B cell (primary cell): ENCODE data around the gene OR52M1. TPM values are rescaled to one million over a fixed set of nuclear protein-coding genes. Genes with fewer than 3 reads are reported as not detected.

Experiments
- ATAC-seq: fragments of 200-7000 bp; cut with Tn5 transposase; one replicate; pipeline ENCODE4 v1.10.0; 2021; ENCODE audit warnings: low read depth, mild to moderate bottlenecking, moderate number of reproducible peaks, moderate library complexity
- CTCF ChIA-PET: fragments of 350-600 bp; sonication (Branson Sonifier 250); formaldehyde crosslinking; loops from one replicate; lab custom pipeline; 2021; ENCODE audit warnings: antibody characterized with exemption, inconsistent platforms; lab: Charles Lee
- POLR2A ChIA-PET: fragments of 350-600 bp; sonication (Branson Sonifier 250); formaldehyde crosslinking; loops from one replicate; lab custom pipeline; 2021; ENCODE audit warnings: antibody characterized with exemption; lab: Charles Lee
- DNase-seq: peaks from one replicate; pipeline ENCODE4 v3.0.0; 2013
- H2AFZ ChIP-seq: 2 replicates; pipeline ENCODE4 v1.6.1; 2012; ENCODE audit warnings: mild to moderate bottlenecking, low read depth, low read length; ENCODE audit not compliant: insufficient read depth, poor library complexity, severe bottlenecking
- H3K27ac ChIP-seq, 2 donors: 1 replicate in 1 of 2; 2 replicates in 1 of 2; pipeline ENCODE4 v1.5.1; 2012 to 2013; ENCODE audit warnings: low read length in 2 of 2, mild to moderate bottlenecking in 2 of 2, moderate library complexity in 1 of 2
- H3K27me3 ChIP-seq, 4 experiments: fragments of 200-600 bp in 1 of 4; sonication (generic) in 1 of 4; replicated peaks in 1 of 4; 1 replicate in 2 of 4; 2 replicates in 2 of 4; pipeline versions ENCODE4 v1.6.1 to v1.7.0; 2013 to 2016; ENCODE audit warnings: low read length in 3 of 4, mild to moderate bottlenecking in 2 of 4, mixed read lengths in 1 of 4, moderate library complexity in 1 of 4; ENCODE audit not compliant: insufficient read depth in 4 of 4, control insufficient read depth in 3 of 4; ENCODE audit errors: control extremely low read depth in 1 of 4
- H3K36me3 ChIP-seq, 2 experiments: replicated peaks in 1 of 2; 1 replicate in 1 of 2; 2 replicates in 1 of 2; pipeline versions ENCODE4 v1.6.1 to v1.7.1; 2013; ENCODE audit warnings: low read length in 1 of 2; ENCODE audit not compliant: insufficient read depth in 2 of 2, control insufficient read depth in 1 of 2; ENCODE audit errors: control extremely low read depth in 1 of 2, extremely low read depth in 1 of 2
- H3K4me1 ChIP-seq, 2 donors: fragments of 200-600 bp in 1 of 2; sonication (generic) in 1 of 2; 1 replicate in 1 of 2; 2 replicates in 1 of 2; pipeline versions ENCODE4 v1.5.1 to v1.6.1; 2013 to 2017; ENCODE audit warnings: low read length in 2 of 2; ENCODE audit not compliant: control insufficient read depth in 2 of 2, insufficient read depth in 2 of 2
- H3K4me2 ChIP-seq: replicated peaks from 2 replicates; pipeline ENCODE3; 2012; ENCODE audit warnings: mild to moderate bottlenecking, low read depth, low read length; ENCODE audit not compliant: poor library complexity, severe bottlenecking
- H3K4me3 ChIP-seq, 5 experiments: fragments of 200-600 bp in 1 of 5; sonication (generic) in 1 of 5; 1 replicate in 3 of 5; 2 replicates in 2 of 5; pipeline versions ENCODE4 v1.5.1 to v1.7.0; 2011 to 2016; ENCODE audit warnings: low read length in 4 of 5, mild to moderate bottlenecking in 4 of 5, low read depth in 2 of 5, control low read depth in 1 of 5, moderate library complexity in 1 of 5; ENCODE audit not compliant: insufficient read depth in 1 of 5; ENCODE audit errors: control extremely low read depth in 1 of 5, extremely low read depth in 1 of 5
- H3K79me2 ChIP-seq: fragments of 200-600 bp; sonication (generic); one replicate; pipeline ENCODE4 v1.6.0; 2016; ENCODE audit warnings: low read length; ENCODE audit not compliant: control insufficient read depth, insufficient read depth
- H3K9ac ChIP-seq: fragments of 200-600 bp; sonication (generic); 2 replicates; pipeline ENCODE4 v1.6.1; 2017; ENCODE audit warnings: mild to moderate bottlenecking, low read length, moderate library complexity
- H3K9me3 ChIP-seq, 3 donors: one replicate each; pipeline versions ENCODE4 v1.6.1 to v1.7.1; 2013; ENCODE audit warnings: low read length in 2 of 3; ENCODE audit not compliant: control insufficient read depth in 2 of 3, insufficient read depth in 1 of 3; ENCODE audit errors: control extremely low read depth in 1 of 3
- H4K20me1 ChIP-seq: 2 replicates; pipeline ENCODE4 v1.6.0; 2012; ENCODE audit warnings: mild to moderate bottlenecking, low read length; ENCODE audit not compliant: insufficient read depth, control insufficient read depth, poor library complexity, severe bottlenecking
- H3K27ac Mint-ChIP-seq: one replicate; pipeline ENCODE4 v1.8.0; 2021; ENCODE audit warnings: mixed read lengths
- H3K27me3 Mint-ChIP-seq: one replicate; pipeline ENCODE4 v1.8.0; 2021; ENCODE audit warnings: mixed read lengths
- H3K4me1 Mint-ChIP-seq: one replicate; pipeline ENCODE4 v1.8.0; 2021; ENCODE audit warnings: mixed read lengths
- H3K4me3 Mint-ChIP-seq: one replicate; pipeline ENCODE4 v1.8.0; 2021; ENCODE audit warnings: mixed read lengths
- H3K9me3 Mint-ChIP-seq: one replicate; pipeline ENCODE4 v1.8.0; 2022; ENCODE audit warnings: mixed read lengths; ENCODE audit not compliant: insufficient read depth
- EZH2 ChIP-seq: IDR thresholded peaks from 2 replicates; pipeline ENCODE4 v1.6.1; 2012; ENCODE audit warnings: borderline replicate concordance, low read depth, mild to moderate bottlenecking, moderate library complexity, low read length; ENCODE audit not compliant: insufficient read depth, poor library complexity, severe bottlenecking
- WGBS: methylation state at CpG from one replicate; pipeline ENCODE4 v1.1.5; 2013; ENCODE audit warnings: missing lambda C conversion rate; ENCODE audit not compliant: insufficient coverage; 5-methylcytosine and 5-hydroxymethylcytosine counted together
- intact Hi-C: fragments of 100-400 bp; cut with micrococcal nuclease; formaldehyde crosslinking; loops from one replicate; pipeline ENCODE4 v1.10.0; 2022
- polyA plus RNA-seq: library from polyadenylated mRNA; depleted of rRNA; stranded (reverse); fragments of >200 nt; gene quantifications from 2 replicates; pipeline ENCODE4 v1.2.3, GENCODE V29; 2012
- total RNA-seq, 2 donors: library from RNA; stranded (reverse); fragments of 120-200 nt in 1 of 2; gene quantifications; 1 replicate in 1 of 2; 2 replicates in 1 of 2; pipeline versions ENCODE4 v1.2.3 to v1.2.4, GENCODE V29; 2013 to 2022
- TF ChIP-seq, protein P1 (sequence below): fragments of 200-600 bp; IDR thresholded peaks from one replicate; pipeline ENCODE4 v1.8.0; 2022; ENCODE audit warnings: antibody characterized with exemption, mild to moderate bottlenecking

The OR52M1 gene
- total and polyA plus RNA-seq, 2 donors (not counting 1 experiment from before 2014, with no cell fraction given) = not detected

- no peaks in the 10 kb centered on the region for H3K79me2 ChIP-seq
- no peak overlapping the region for H3K27ac ChIP-seq
- H3K27me3 ChIP-seq = peaks cover 0 to 3% (median 0%) of the 10 kb centered on the region in 4 experiments
- no peaks in the 10 kb centered on the region for H4K20me1 ChIP-seq
- no peak overlapping the region for H2AFZ ChIP-seq
- H3K9me3 ChIP-seq = no peaks in the 10 kb centered on the region
- no peaks in the 10 kb centered on the region for H3K36me3 ChIP-seq
- no peaks in the 10 kb centered on the region for H3K4me1 ChIP-seq
- POLR2A ChIA-PET = no interaction called here
- H3K4me3 ChIP-seq = no peak overlapping the region
- intact Hi-C loops = no loop called here
- no peaks in the 10 kb centered on the region for H3K9me3 Mint-ChIP-seq
- TF ChIP-seq EZH2 = no peak
- TF ChIP-seq, protein P1, sequence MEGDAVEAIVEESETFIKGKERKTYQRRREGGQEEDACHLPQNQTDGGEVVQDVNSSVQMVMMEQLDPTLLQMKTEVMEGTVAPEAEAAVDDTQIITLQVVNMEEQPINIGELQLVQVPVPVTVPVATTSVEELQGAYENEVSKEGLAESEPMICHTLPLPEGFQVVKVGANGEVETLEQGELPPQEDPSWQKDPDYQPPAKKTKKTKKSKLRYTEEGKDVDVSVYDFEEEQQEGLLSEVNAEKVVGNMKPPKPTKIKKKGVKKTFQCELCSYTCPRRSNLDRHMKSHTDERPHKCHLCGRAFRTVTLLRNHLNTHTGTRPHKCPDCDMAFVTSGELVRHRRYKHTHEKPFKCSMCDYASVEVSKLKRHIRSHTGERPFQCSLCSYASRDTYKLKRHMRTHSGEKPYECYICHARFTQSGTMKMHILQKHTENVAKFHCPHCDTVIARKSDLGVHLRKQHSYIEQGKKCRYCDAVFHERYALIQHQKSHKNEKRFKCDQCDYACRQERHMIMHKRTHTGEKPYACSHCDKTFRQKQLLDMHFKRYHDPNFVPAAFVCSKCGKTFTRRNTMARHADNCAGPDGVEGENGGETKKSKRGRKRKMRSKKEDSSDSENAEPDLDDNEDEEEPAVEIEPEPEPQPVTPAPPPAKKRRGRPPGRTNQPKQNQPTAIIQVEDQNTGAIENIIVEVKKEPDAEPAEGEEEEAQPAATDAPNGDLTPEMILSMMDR = no peak
- no peak for ATAC-seq
- CTCF ChIA-PET = no interaction called here
- peaks cover 21% of the 10 kb centered on the region for H3K27me3 Mint-ChIP-seq
- H3K4me2 ChIP-seq = no peak overlapping the region
- DNase-seq = no peak
- H3K4me3 Mint-ChIP-seq = no peak overlapping the region
- no CpG with 5 or more reads among the region's 1 CpG for WGBS
- H3K4me1 Mint-ChIP-seq = no peaks in the 10 kb centered on the region
- H3K27ac Mint-ChIP-seq = no peak overlapping the region
- H3K9ac ChIP-seq = no peak overlapping the region
Measured at GRCh38 chr11:4514196-4514595, 30.8 kb upstream of the OR52M1 start.

GRCh38 chr11:4522339-4522738 is 22.7 kb upstream of the OR52M1 start:
- Histone ChIP-seq H2AFZ (no peak overlapping the region), H3K9me3 (no peaks in the 10 kb centered on the region), H3K4me2 (no peak overlapping the region), H3K79me2 (no peaks in the 10 kb centered on the region), H3K27ac (no peak overlapping the region), H4K20me1 (no peaks in the 10 kb centered on the region), H3K36me3 (no peaks in the 10 kb centered on the region), H3K4me1 (no peaks in the 10 kb centered on the region), H3K27me3 (peaks cover 0 to 5% (median 2%) of the 10 kb centered on the region in 4 experiments), H3K4me3 (no peak overlapping the region), H3K9ac (no peak overlapping the region)
- no peak overlapping the region for H3K27ac Mint-ChIP-seq
- 92% methylated on average over 1 of the region's 2 CpGs for WGBS
- POLR2A ChIA-PET = no interaction called here
- no peak for TF ChIP-seq EZH2
- TF ChIP-seq, protein P1 = no peak
- peaks cover 43% of the 10 kb centered on the region for H3K27me3 Mint-ChIP-seq
- no peaks in the 10 kb centered on the region for H3K4me1 Mint-ChIP-seq
- intact Hi-C loops = no loop called here
- H3K9me3 Mint-ChIP-seq = no peaks in the 10 kb centered on the region
- no peak for DNase-seq
- H3K4me3 Mint-ChIP-seq = no peak overlapping the region
- CTCF ChIA-PET = no interaction called here
- no peak for ATAC-seq
